Measurements from ENCODE around the gene FLNB. TPM values are rescaled to one million over a fixed set of nuclear protein-coding genes. Genes with fewer than 3 reads are reported as not detected.

Gene FLNB
- total and polyA plus RNA-seq, 2 of the 8 experiments (the other 6 are each of a cell fraction or from before 2014, with no cell fraction given), result 72.3 to 118 TPM

DNA sequence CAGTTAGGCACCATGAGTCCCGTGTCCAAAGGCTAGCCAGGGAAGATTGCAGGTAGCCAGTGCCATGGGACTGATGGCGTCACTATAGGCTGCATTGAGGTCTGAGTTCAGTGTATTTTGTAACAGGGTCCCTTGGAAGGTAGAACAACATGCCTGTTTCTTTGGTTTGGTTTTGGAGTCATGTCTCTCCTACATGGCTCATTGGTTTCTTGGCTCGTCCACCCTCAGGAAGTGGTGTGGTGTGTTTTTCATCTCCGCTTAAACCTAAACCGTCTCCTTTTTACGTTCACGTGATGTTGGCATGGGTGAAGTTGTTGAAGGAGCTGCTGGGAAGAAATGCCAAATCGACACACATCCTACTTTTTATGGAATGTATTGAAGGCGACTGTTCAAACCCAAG is 71.6 kb downstream of the FLNB start:
- Histone ChIP-seq H3K4me2 (ENCODE audit: insufficient read depth in 1 of 2, low read depth in 2 of 2, low read length in 2 of 2) (no peak overlapping the region), H3K4me3 (ENCODE audit: extremely low read depth in 1 of 4, insufficient read depth in 2 of 4, low read depth in 3 of 4, low read length in 4 of 4) (no peak overlapping the region), H3K56ac (replicated peaks; ENCODE audit: insufficient read length, low read depth, low read length) (no peak overlapping the region), H4K91ac (replicated peaks; ENCODE audit: insufficient read length, low read length) (no peak overlapping the region), H2BK5ac (ENCODE audit: low read depth, low read length) (no peak overlapping the region), H4K8ac (ENCODE audit: extremely low read depth, insufficient read depth, low read length) (no peak overlapping the region), H3K9ac (replicated peaks in 1 of 4; ENCODE audit: extremely low read depth in 1 of 4, low read depth in 3 of 4, low read length in 3 of 4) (no peak overlapping the region), H3K4ac (replicated peaks; ENCODE audit: insufficient read length, low read depth, low read length) (no peak overlapping the region), H2BK120ac (replicated peaks; ENCODE audit: low read depth, low read length) (no peak overlapping the region), H4K20me1 (replicated peaks in 1 of 2; ENCODE audit: control insufficient read depth in 1 of 2, insufficient read depth in 2 of 2, low read length in 2 of 2) (peaks cover 2 to 4% of the 10 kb centered on the region in 2 experiments), H2BK12ac (ENCODE audit: low read depth, low read length) (no peak overlapping the region), H3K79me1 (ENCODE audit: low read depth, low read length) (peaks cover 13% of the 10 kb centered on the region), H3K79me2 (ENCODE audit: control insufficient read depth in 1 of 2, insufficient read depth in 2 of 2, low read length in 2 of 2) (peaks cover 0 to 15% of the 10 kb centered on the region in 2 experiments; a peak in 2 of 4 replicates), H2AK5ac (ENCODE audit: low read depth, low read length) (no peak overlapping the region), H2BK20ac (ENCODE audit: low read length) (no peak overlapping the region), H3K27ac (ENCODE audit: low read depth, low read length) (no peak overlapping the region), H3K36me3 (ENCODE audit: control insufficient read depth in 2 of 4, insufficient read depth in 4 of 4, low read length in 3 of 4) (peaks cover 0 to 33% (median 16%) of the 10 kb centered on the region in 4 experiments; a peak in 6 of 8 replicates), H3K14ac (ENCODE audit: insufficient read length) (no peak overlapping the region), H2BK15ac (ENCODE audit: low read length) (no peak overlapping the region), H2AFZ (ENCODE audit: low read length) (no peak overlapping the region), H3K23me2 (ENCODE audit: low read depth, low read length) (no peaks in the 10 kb centered on the region), H3K18ac (ENCODE audit: extremely low read depth, low read length) (no peak overlapping the region), H3K27me3 (replicated peaks in 1 of 4; ENCODE audit: control insufficient read depth in 3 of 4, extremely low read depth in 1 of 4, insufficient read depth in 3 of 4, low read length in 3 of 4) (no peaks in the 10 kb centered on the region), H3K4me1 (replicated peaks in 1 of 4; ENCODE audit: control insufficient read depth in 3 of 4, insufficient read depth in 4 of 4, low read length in 3 of 4) (peaks cover 0 to 5% (median 0%) of the 10 kb centered on the region in 4 experiments; a peak in 1 of 7 replicates), H3K23ac (ENCODE audit: insufficient read length) (no peak overlapping the region), H4K5ac (ENCODE audit: insufficient read length, low read depth, low read length) (no peak overlapping the region), H3K9me3 (ENCODE audit: insufficient read depth in 2 of 2, low read depth in 1 of 2, low read length in 1 of 2) (no peaks in the 10 kb centered on the region)
- 96% methylated on average over 9 of the region's 9 CpGs; no CpG with 5 or more reads in 1 of the 2 experiments for WGBS, 2 experiments (ENCODE audit: extremely low coverage in 1 of 2, insufficient coverage in 1 of 2, insufficient read length in 1 of 2, insufficient replicate concordance in 2 of 2, low coverage in 1 of 2, low lambda C conversion rate in 2 of 2, missing lambda C conversion rate in 1 of 2)
- no peak for DNase-seq (ENCODE audit: low read depth in 1 of 2, low spot score in 2 of 2)
- no peak for FAIRE-seq
- CTCF ChIA-PET (ENCODE audit: partially characterized antibody), result interaction anchor here (1.3 to 1.7 kb wide), 4 partner anchors 9 to 72 kb away, joined by 3 to 5 read pairs (median 4); partner anchors contain the start of gene FLNB
- TF ChIP-seq RNF2 (IDR thresholded peaks at IDR 0.05; ENCODE audit: borderline replicate concordance, low read depth, low read length, missing control alignments, poor library complexity, severe bottlenecking) (no peak), SP1 (IDR thresholded peaks at IDR 0.05; ENCODE audit: low read depth, low read length) (no peak), RXRA (IDR thresholded peaks at IDR 0.05; ENCODE audit: insufficient read depth, low read depth, low read length) (no peak), ZNF274 (IDR thresholded peaks at IDR 0.05; ENCODE audit: borderline replicate concordance, extremely low read depth, low read length) (no peak), TCF12 (IDR thresholded peaks at IDR 0.05; ENCODE audit: low read depth, low read length) (no peak), TAF1 (IDR thresholded peaks at IDR 0.05; ENCODE audit: low read depth, low read length) (no peak), BRCA1 (IDR thresholded peaks at IDR 0.05; ENCODE audit: low read depth, low read length) (no peak)
- TF ChIP-seq, protein P1, sequence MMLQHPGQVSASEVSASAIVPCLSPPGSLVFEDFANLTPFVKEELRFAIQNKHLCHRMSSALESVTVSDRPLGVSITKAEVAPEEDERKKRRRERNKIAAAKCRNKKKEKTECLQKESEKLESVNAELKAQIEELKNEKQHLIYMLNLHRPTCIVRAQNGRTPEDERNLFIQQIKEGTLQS (IDR thresholded peaks at IDR 0.05; ENCODE audit: insufficient read depth, low read depth, low read length), result no peak
- TF ChIP-seq, protein P2, sequence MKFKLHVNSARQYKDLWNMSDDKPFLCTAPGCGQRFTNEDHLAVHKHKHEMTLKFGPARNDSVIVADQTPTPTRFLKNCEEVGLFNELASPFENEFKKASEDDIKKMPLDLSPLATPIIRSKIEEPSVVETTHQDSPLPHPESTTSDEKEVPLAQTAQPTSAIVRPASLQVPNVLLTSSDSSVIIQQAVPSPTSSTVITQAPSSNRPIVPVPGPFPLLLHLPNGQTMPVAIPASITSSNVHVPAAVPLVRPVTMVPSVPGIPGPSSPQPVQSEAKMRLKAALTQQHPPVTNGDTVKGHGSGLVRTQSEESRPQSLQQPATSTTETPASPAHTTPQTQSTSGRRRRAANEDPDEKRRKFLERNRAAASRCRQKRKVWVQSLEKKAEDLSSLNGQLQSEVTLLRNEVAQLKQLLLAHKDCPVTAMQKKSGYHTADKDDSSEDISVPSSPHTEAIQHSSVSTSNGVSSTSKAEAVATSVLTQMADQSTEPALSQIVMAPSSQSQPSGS (IDR thresholded peaks at IDR 0.05; ENCODE audit: low read length), result no peak
- POLR2A ChIA-PET (ENCODE audit: partially characterized antibody), result interaction anchor here (1.6 kb wide), 1 partner anchor 11 kb away, joined by 3 read pairs; no protein-coding TSS in a partner anchor
